GM18861 (cell line): ENCODE results near the gene EPS8L2.

Source experiments
- ATAC-seq: cut with Tn5 transposase; IDR thresholded peaks from one replicate; pipeline ENCODE4 v1.9.1; 2021; ENCODE audit not compliant: unreplicated experiment

EPS8L2 gene

DNA sequence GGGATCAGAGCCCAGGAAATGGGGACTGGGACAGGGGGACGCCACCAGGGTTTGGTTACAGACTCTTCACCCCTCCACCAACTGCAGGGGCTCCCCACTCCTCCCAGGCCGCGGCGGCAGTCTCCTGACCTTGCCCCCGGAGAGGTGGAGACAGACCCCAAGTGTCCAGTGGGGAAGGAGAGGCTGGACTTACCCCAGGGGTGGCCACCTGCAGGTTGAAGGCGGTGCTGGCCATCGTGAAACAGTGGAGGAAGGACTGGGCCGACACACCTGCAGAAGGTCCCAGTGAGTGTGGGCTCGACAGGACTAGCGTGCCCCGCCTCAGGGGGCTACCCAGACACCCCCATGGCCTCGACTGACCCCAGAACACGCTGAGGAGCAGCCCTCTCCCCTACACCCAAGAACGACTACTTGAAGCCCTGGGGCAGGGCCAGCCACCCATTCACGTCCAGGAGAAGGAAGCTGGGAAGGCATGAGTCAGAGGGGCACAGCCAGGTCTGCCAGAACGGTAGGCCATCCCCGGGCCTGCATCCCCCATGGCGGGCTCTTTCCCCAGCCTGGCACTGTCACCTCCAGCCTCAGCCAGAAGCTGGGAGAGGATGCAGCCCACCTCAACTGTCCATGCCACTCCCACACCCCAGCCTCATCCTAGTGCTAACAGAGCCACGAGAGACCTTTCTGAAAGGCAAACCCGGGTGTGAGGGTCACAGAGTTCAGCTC lies 69.0 kb downstream of the EPS8L2 start:
- ATAC-seq: no peak

DNA sequence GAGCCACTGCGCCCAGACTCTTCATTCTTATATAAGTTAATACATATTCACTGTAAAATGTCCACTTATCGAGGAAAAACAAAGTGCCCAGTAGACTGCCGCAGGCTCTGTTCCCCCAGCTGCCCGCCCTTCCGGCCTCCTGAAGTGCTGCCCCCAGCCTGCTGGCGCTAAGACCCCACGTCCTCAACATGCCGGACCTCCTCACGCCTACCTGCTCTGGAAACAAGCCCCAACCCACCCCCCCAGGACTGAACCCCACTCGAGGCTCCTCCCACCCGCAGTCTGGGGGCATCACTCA lies 70.2 kb downstream of the EPS8L2 start:
- no peak for ATAC-seq

DNA sequence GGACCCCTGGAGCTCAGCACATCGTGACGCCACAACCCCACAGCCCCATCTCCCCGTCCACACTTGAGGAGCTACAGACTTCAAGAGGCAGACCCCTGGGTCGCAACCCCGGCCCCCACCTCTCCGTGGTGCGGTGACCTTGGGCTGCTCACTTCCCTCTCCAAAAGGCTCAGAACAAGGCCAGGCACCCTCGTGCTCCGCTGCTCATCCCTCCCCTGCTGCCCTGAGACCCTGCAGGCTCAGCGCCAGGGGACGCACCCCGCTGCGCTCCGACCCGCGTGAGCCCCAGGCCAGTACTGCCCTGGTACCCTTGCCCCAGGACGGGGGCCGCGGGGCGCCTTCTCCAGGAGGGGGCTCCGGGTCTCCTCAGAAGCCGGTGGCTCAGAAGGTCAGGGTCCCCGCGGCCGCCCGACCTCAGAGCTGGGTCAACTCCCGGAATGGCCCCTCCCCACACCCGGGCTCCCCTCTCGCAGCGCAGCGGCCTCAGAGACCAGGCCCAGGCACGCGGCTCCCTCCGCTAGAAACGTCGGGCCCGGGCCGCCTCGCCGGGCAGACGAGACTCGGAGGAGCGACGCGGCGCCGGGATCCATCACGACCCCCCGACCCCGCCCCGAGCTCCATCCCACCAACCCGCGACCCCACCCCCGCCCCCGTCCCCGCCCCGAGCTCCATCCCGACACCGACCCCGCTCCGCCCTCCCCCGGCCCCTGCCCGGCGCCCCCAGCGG lies 70.7 kb downstream of the EPS8L2 start:
- no peak for ATAC-seq
